BJ (cell line): ENCODE results near the gene ITGB1. TPM values are rescaled to one million over a fixed set of nuclear protein-coding genes. Genes with fewer than 3 reads are reported as not detected.
"Not testable (repeated sequence)": the region's sequence is repeated elsewhere in the genome, so short reads cannot be mapped to it uniquely, and the experiment has no call there.

Source experiments
- CTCF ChIA-PET: fragments of 350-600 bp; formaldehyde crosslinking; extraction: SDS; loops from one replicate; lab custom pipeline; 2021; ENCODE audit warnings: antibody characterized with exemption, inconsistent platforms; lab: Yijun Ruan, JAX
- POLR2A ChIA-PET: fragments of 300-600 bp; sonication (Branson Sonifier 250); formaldehyde crosslinking; extraction: SDS; loops from one replicate; lab custom pipeline; 2021; ENCODE audit warnings: antibody characterized with exemption; lab: Charles Lee
- DNase-seq: peaks from one replicate; pipeline ENCODE4 v3.0.0-alpha.2; 2011; ENCODE audit warnings: low read depth
- H3K27me3 ChIP-seq: 2 replicates; pipeline ENCODE4 v1.6.0; 2011; ENCODE audit warnings: low read length; ENCODE audit not compliant: control insufficient read depth, insufficient read depth
- H3K36me3 ChIP-seq: 2 replicates; pipeline ENCODE4 v1.5.1; 2011; ENCODE audit warnings: low read length; ENCODE audit not compliant: control insufficient read depth, insufficient read depth
- H3K4me3 ChIP-seq: 2 replicates; pipeline ENCODE4 v1.5.1; 2011; ENCODE audit warnings: low read depth, mild to moderate bottlenecking, control low read depth, low read length
- polyA minus RNA-seq: library from RNA; depleted of rRNA, polyadenylated mRNA; stranded (reverse); fragments of >200 nt; gene quantifications from 2 replicates; pipeline ENCODE4 v1.2.3, GENCODE V29; 2011; rRNA and poly(A)+ RNA removed
- polyA plus RNA-seq: library from polyadenylated mRNA; depleted of rRNA; stranded (reverse); fragments of >200 nt; gene quantifications from 2 replicates; pipeline ENCODE4 v1.2.3, GENCODE V29; 2011; rRNA removed
- TF ChIP-seq, protein P1 (sequence below): IDR thresholded peaks from 2 replicates; pipeline ENCODE4 v1.5.1; 2011; ENCODE audit warnings: low read depth, mild to moderate bottlenecking, control low read depth, inconsistent platforms, low read length, moderate library complexity; ENCODE audit not compliant: insufficient read depth

The ITGB1 gene
- polyA plus RNA-seq (824 and 2,036 TPM in 2 replicates), polyA minus RNA-seq (503 and 585 TPM in 2 replicates)

- H3K4me3 ChIP-seq: peak within 1 kb of the TSS; percentile 94
- H3K27me3 ChIP-seq: no peaks in the 10 kb centered on the region
- peak; percentile 65 for DNase-seq
- CTCF ChIA-PET: no interaction called here
- POLR2A ChIA-PET: interaction anchor here (1.5 kb wide), 1 partner anchor 22 kb away, joined by 5 read pairs; no protein-coding TSS in a partner anchor
- TF ChIP-seq, protein P1, sequence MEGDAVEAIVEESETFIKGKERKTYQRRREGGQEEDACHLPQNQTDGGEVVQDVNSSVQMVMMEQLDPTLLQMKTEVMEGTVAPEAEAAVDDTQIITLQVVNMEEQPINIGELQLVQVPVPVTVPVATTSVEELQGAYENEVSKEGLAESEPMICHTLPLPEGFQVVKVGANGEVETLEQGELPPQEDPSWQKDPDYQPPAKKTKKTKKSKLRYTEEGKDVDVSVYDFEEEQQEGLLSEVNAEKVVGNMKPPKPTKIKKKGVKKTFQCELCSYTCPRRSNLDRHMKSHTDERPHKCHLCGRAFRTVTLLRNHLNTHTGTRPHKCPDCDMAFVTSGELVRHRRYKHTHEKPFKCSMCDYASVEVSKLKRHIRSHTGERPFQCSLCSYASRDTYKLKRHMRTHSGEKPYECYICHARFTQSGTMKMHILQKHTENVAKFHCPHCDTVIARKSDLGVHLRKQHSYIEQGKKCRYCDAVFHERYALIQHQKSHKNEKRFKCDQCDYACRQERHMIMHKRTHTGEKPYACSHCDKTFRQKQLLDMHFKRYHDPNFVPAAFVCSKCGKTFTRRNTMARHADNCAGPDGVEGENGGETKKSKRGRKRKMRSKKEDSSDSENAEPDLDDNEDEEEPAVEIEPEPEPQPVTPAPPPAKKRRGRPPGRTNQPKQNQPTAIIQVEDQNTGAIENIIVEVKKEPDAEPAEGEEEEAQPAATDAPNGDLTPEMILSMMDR: no peak
- no peaks in the 10 kb centered on the region for H3K36me3 ChIP-seq
Observed at GRCh38 chr10:32958085-32959005, at the start of gene ITGB1. Gene ITGB1 (minus strand): TSS chr10:32958230. CDS start chr10:32935558, 22,672 bp downstream.

DNA sequence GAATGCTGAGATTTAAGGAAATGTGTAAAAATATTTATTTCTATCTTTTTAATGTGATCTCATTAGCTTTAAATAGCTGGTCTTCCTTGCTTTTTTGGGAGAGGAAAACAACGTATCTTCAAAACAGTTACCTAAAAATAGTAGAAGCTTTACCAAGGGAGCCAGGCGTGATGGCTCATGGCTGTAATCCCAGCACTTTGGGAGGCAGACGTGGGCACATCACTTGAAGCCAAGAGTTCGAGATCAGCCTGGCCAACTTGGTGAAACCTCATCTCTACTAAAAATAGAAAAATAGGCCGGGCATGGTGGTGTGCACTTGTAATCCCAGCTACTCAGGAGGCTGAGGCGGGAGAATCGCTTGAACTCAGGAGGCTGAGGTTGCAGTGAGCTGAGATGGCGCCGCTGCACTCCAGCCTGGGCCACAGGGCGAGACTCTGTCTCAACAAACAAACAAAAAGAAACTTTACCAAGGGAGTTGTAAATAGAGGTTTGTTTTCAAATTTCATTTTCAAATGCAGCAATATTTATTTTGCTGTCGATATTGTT is 48.4 kb upstream of the ITGB1 start:
- ChIA-PET POLR2A (no interaction called here), CTCF (interaction anchor here (0.7 to 1.7 kb wide), 10 partner anchors 21 to 216 kb away, joined by 3 to 6 read pairs (median 3); no protein-coding TSS in a partner anchor)
- Histone ChIP-seq H3K27me3 (no peaks in the 10 kb centered on the region), H3K36me3 (no peaks in the 10 kb centered on the region), H3K4me3 (no peak overlapping the region)
- TF ChIP-seq, protein P1: no peak
- no peak for DNase-seq

- ChIA-PET CTCF (interaction anchor here (0.9 to 1.7 kb wide), 7 partner anchors 21 to 210 kb away, joined by 3 to 6 read pairs (median 4); no protein-coding TSS in a partner anchor), POLR2A (no interaction called here)
- DNase-seq: peak; percentile 86
- TF ChIP-seq, protein P1: no peak
- Histone ChIP-seq H3K4me3 (peak overlapping the region; percentile 41), H3K36me3 (no peaks in the 10 kb centered on the region), H3K27me3 (no peaks in the 10 kb centered on the region)
Observed at GRCh38 chr10:33005322-33006301, 47.6 kb upstream of the ITGB1 start.

GRCh38 chr10:33001908-33002492 is 44.0 kb upstream of the ITGB1 start:
- ChIA-PET POLR2A (no interaction called here), CTCF (interaction anchor here (0.9 to 1.1 kb wide), 2 partner anchors 14 to 18 kb away, joined by 3 read pairs; no protein-coding TSS in a partner anchor)
- no peak for DNase-seq
- TF ChIP-seq, protein P1: no peak
- Histone ChIP-seq H3K4me3 (no peak overlapping the region), H3K36me3 (no peaks in the 10 kb centered on the region), H3K27me3 (no peaks in the 10 kb centered on the region)

- POLR2A ChIA-PET, H3K36me3 ChIP-seq, DNase-seq, H3K4me3 ChIP-seq, H3K27me3 ChIP-seq: not testable (repeated sequence)
- CTCF ChIA-PET: interaction anchor here (0.9 kb wide), 1 partner anchor 13 kb away, joined by 3 read pairs; no protein-coding TSS in a partner anchor
Observed at GRCh38 chr10:32998060-32998581, 40.1 kb upstream of the ITGB1 start.
